GM12892 (cell line): Measurements from ENCODE around the gene NDRG3.

Experiments
- POLR2A ChIP-seq: IDR thresholded peaks from 2 replicates; pipeline ENCODE4 v1.6.1; 2011; ENCODE audit warnings: low read depth, low read length, control low read depth
- TAF1 ChIP-seq: IDR thresholded peaks from 2 replicates; pipeline ENCODE4 v1.6.1; 2011; ENCODE audit warnings: low read depth, mild to moderate bottlenecking, control low read depth, low read length, borderline replicate concordance

GRCh38 chr20:36732456-36732855, 13.4 kb downstream of the NDRG3 start:
- TF ChIP-seq POLR2A (no peak), TAF1 (no peak)
